Right atrium auricular region (tissue), 2 donors: ENCODE measurements around the gene OAS3. TPM values are rescaled to one million over a fixed set of nuclear protein-coding genes. Genes with fewer than 3 reads are reported as not detected.

Experiments used
- DNase-seq: peaks from one replicate; pipeline ENCODE4 v3.0.0-alpha.2; 2019; ENCODE audit warnings: low spot score
- H3K27ac ChIP-seq, 2 donors: fragments of 200-600 bp; sonication (generic); 1 replicate in 1 of 2; 2 replicates in 1 of 2; pipeline ENCODE4 v1.5.1; 2016 to 2019
- H3K27me3 ChIP-seq, 2 donors: fragments of 200-600 bp; sonication (generic); one replicate each; pipeline versions ENCODE4 v1.5.1 to v1.6.0; 2017 to 2019
- H3K36me3 ChIP-seq: fragments of 200-600 bp; sonication (generic); one replicate; pipeline ENCODE4 v1.5.1; 2016
- H3K4me1 ChIP-seq, 2 donors: fragments of 200-600 bp; sonication (generic); one replicate each; pipeline versions ENCODE4 v1.5.1 to v1.6.0; 2017 to 2019
- H3K4me3 ChIP-seq, 2 donors: fragments of 200-600 bp; sonication (generic); 1 replicate in 1 of 2; 2 replicates in 1 of 2; pipeline ENCODE4 v1.5.1; 2017 to 2019; ENCODE audit warnings: mild to moderate bottlenecking in 1 of 2, moderate library complexity in 1 of 2
- H3K9me3 ChIP-seq, 2 donors: fragments of 200-600 bp; sonication (generic); one replicate each; pipeline ENCODE4 v1.5.1; 2019
- CTCF ChIP-seq, 2 donors: fragments of 200-600 bp; sonication (generic); IDR thresholded peaks; one replicate each; pipeline ENCODE4 v1.5.1; 2019; ENCODE audit warnings: antibody characterized with exemption in 2 of 2
- total RNA-seq, 2 donors: library from RNA; depleted of rRNA; stranded (reverse); fragments of >200 nt; gene quantifications; one replicate each; pipeline ENCODE4 v1.1.0, GENCODE V29; 2016

Gene OAS3
- total RNA-seq, 2 donors from 2014 or later = 2.7 to 5.8 TPM

DNA sequence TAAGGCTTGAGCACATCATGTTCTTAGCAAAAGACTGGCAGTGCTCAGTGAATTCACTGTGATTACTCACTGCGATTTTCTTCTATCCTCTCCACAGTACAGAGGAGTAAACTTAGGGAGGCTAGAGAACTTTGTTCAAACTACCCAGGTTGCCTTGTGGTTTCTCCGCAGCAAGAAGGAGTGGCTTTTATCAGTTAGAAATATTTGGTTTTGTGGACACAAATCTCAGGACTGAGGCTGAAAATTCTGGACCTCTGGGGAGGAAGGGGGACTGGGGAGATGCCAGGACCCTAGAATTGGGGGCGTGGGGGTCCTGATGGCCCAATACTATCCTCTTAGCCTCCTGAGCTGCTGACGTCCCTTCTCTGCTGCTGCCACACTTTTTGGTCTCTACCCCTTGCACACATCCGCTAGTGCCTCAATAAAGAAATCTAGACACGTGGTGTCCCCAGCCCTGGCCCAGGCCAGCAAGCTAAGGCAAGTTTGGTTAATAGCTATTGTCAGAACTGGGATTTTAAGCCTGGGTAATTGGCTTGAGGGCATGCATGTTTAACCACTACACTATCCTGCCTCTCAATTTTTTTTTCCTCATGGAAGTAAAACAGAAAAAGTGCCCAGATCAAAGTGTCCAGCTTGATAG, 40.9 kb downstream of the OAS3 start:
- Histone ChIP-seq H3K27me3 (no peaks in the 10 kb centered on the region), H3K36me3 (no peaks in the 10 kb centered on the region), H3K9me3 (peaks cover 0 to 11% of the 10 kb centered on the region in 2 donors), H3K27ac (peak overlapping the region; percentile 81 to 82), H3K4me3 (peak overlapping the region; percentile 39 to 57), H3K4me1 (peaks cover 0 to 13% of the 10 kb centered on the region in 2 donors)
- peak; percentile 65 for DNase-seq
- TF ChIP-seq CTCF (IDR thresholded peaks at IDR 0.05) = no peak

DNA sequence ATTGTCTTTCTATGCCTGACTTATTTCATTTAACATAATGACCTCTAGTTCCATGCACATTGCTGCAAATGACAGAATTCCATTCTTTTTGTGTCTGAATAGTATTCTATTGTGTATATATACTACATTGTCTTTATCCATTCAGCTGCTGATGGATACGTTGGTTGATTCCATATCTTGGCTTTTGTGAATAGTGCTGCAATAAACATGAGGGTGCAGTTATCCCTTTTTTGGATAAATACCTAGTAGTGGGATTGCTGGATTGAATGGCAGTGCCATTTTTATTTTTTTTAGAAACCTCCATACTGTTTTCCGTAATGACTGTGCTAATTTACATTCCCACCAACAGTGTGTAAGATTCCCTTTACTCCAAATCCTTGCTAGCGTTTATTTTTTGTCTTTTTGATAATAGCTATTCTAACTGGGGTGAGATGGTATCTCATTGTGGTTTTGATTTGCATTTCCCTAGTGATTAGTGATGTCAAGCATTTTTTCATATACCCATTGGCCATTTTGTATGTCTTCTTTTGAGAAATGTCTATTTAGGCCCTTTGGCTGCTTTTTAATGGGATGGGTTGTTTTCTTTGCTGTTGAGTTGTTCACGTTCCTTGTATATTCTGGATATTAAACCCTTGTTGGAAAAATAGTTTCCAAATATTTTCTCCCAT, 42.4 kb downstream of the OAS3 start:
- Histone ChIP-seq H3K4me3 (peak overlapping the region in 1 of 2 donors; percentile 11), H3K9me3 (peaks cover 0 to 19% of the 10 kb centered on the region in 2 donors), H3K27ac (no peak overlapping the region), H3K36me3 (no peaks in the 10 kb centered on the region), H3K27me3 (no peaks in the 10 kb centered on the region), H3K4me1 (peaks cover 0 to 13% of the 10 kb centered on the region in 2 donors)
- no peak for TF ChIP-seq CTCF (IDR thresholded peaks at IDR 0.05)
- no peak for DNase-seq

- peaks cover 10% of the 10 kb centered on the region for H3K36me3 ChIP-seq
- H3K27me3 ChIP-seq = no peaks in the 10 kb centered on the region
- H3K4me3 ChIP-seq = no peak overlapping the region
- no peaks in the 10 kb centered on the region for H3K4me1 ChIP-seq
- DNase-seq = no peak
- H3K9me3 ChIP-seq = peaks cover 0 to 19% of the 10 kb centered on the region in 2 donors
- TF ChIP-seq CTCF (IDR thresholded peaks at IDR 0.05) = no peak
- no peak overlapping the region for H3K27ac ChIP-seq
Observed at GRCh38 chr12:112985642-112986290, 47.5 kb downstream of the OAS3 start.

DNA sequence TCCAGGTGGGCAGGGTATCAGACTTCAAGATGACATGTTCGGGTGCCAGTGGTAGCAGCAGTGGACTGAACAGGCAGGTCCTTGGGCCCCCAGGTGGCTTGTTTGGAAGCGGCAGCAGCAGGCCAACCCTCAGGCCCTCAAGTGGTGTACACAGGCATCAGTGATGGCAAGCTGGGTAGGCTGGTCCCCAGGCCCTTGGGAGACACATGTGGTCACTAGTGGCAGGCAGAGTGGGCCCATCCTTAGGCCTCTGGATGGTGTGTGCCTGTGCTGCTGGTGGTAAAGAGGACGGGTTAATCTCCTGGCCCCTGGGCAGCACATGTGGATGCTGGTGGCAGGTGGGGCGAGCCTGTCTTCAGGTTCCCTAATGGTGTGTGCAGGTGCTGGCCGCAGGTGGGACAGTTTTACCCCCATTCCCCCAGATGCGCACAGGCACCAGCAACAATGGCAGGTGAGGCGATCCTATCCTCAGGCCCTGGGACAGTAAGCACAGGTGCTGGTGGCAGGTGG, 48.1 kb downstream of the OAS3 start:
- Histone ChIP-seq H3K27me3 (no peaks in the 10 kb centered on the region), H3K9me3 (peaks cover 0 to 19% of the 10 kb centered on the region in 2 donors), H3K27ac (no peak overlapping the region), H3K4me1 (no peaks in the 10 kb centered on the region), H3K4me3 (no peak overlapping the region), H3K36me3 (peaks cover 10% of the 10 kb centered on the region)
- DNase-seq = no peak
- TF ChIP-seq CTCF (IDR thresholded peaks at IDR 0.05) = no peak

DNA sequence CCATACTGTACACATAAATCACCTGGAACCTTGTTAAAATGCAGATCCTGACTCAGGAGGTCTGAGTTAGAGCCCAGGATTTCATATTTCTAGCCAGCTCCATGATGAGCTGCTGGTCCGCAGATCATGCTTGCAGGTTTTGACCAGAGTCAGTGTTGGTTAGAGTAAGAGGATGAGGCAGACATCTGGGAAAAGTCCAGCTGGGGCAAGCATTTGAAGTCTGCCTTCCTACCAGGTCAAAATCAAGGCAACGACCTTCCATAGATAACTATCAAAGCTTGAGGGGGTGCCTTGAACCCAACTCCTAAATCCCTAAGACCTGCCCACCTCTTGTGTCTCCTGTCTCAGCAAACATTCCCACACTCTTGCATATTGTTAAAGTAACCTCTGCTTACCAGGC, 49.3 kb downstream of the OAS3 start:
- Histone ChIP-seq H3K36me3 (peaks cover 10% of the 10 kb centered on the region), H3K4me1 (no peaks in the 10 kb centered on the region), H3K27me3 (no peaks in the 10 kb centered on the region), H3K4me3 (no peak overlapping the region), H3K27ac (no peak overlapping the region), H3K9me3 (peaks cover 0 to 10% of the 10 kb centered on the region in 2 donors)
- DNase-seq = no peak
- no peak for TF ChIP-seq CTCF (IDR thresholded peaks at IDR 0.05)
